ENCODE data around the gene ERC2.

ERC2 gene

DNA sequence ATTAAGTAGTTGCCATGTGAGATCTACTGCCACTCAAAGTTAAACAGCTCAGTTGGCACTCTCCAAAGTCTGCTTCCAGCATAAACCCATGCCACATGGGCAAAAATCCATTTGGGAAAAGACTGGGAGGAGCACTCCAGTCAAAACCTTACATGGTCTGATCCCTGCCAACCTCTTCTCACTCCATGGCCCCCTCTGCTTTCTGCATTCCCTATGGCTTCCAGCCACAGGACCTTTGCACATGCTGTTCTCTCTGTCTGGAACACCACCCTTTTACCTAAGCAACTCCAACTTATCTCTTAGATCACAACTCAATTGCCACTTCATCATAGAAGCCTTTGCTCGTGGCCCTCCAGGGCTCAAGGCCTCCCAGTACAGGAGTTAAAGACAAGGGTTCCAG, 910.7 kb downstream of the ERC2 start:
- no peak for DNase-seq

DNA sequence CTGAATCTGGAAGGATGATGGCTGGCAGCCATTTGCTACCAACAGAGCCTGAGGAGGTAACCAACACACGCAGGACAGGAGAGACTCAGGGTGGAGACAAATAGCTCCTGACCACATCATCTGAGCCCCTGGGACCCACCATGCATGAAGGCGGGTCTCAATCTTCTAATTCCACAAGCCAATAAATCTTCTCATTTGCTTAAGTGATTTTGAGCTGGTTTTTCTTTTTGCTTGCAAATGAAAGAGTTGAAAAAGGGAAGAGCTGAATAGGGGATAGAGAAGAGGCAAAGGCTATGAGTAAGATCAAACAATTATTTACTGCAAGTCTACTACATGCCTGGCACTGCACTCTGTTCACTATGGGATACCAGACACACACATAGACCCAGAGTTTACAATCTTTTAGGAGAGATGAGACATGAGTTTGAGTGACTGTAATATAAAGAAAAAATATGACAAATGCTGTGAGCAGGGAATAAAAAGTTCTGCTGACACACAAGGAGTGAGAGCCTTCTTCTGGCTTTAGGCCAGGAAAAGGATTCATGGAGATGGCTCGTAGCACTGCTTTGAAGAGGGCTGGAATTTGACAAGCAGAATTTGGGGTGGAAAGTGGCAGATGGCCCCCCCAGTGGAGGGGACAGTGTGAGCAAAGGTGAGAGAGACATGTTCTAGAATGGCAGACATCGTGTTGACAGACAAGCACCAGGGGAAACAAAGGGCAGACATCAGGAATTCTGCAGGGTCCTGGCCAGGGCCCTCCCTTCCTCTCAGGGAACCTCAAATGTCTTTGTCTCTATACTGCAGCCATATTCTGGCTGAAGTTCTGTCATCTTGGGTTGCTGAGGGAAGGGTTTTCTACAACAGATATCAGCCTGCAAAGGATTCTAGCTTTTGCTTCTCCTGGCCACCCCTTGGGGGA, 911.4 kb downstream of the ERC2 start:
- no peak for DNase-seq

DNA sequence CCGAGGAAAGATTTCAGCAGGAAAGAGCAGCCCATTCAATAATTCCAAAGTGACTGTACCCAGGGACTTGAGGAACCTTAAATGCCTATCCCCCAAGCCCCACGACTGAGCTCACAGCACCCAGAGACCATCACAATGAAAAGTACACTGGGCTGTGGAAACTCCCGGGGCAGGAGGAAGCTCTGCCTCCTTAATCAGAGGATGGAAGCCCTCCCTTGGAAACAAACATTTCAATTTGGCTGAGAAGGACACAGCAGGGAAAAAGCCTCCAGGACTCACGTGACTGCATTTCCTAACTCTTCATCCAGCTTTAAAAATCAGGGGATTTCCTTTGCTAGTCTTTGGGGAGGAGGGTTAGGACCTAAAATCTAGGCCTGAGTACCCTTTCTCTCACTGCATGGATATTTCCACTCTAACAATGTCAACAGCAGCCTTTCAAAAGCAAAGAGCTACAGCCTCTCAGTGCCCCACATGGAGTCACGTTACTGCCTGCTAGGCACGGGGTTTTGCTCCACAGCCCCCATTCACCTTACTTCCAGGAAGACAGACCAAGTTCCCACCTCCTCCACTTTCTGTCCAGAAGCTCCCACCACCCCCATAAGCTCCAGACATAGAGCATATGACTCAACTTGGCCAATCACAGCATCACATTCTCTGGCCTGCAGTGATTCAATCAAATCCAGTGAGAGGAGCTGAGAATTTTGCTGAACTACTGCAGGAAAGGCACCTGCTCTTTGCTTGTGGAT, 912.2 kb downstream of the ERC2 start:
- DNase-seq: no peak

DNA sequence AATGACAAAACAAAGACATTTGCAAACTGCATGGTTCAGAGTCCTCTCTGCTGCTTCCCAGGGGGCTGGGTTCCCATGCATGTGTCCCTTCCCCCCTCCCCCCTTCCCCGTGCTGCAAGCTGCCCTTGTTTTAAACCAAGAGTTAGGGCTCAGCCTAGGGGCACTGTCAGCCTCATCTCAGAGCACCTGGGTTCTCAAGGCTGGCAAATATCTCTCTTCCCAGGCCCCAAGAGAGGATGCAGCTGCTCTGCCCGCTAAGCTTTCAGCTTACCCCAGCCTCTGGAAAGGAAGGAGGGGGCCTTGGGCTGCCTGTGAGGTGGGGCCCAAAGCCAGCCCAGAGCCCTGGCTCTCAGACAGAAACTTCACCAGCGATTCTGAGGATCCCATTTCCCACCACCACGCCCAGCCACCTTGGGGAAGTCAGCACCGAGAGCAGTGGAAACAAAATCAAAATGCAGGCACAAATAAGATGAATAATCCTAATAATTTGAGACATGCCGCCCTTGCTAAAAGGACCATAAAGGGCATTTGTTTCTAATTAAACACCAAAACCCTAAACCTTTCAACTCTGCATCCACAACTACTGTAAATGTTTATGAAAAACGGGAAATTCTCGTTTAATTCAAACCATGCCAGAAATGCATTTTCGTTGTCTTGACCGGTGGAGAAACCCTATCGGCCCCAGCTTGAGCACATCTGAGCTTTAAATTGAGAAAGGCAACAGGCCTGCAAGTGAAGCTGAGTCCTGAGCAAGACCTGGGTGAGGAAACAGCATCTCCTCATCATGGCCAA, 913.4 kb downstream of the ERC2 start:
- no peak for DNase-seq

DNA sequence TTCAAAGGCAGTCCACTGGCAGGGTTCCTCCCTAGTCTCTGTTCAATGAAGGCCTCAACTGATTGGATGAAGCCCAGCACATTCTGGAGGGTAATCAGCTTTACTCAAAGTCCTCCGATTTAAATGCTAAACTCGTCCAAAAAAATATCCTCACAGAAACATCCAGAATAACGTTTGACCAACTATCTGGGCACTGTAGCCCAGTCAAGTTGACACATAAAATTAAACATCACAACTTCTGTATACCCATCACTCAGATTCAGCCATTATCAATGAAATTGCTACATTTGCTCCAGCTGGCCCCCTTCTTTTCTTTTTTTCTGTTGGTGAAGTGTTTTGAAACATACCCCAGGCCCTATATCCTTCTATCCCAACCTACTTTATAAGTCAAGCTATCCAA, 916.6 kb downstream of the ERC2 start:
- DNase-seq: no peak

DNA sequence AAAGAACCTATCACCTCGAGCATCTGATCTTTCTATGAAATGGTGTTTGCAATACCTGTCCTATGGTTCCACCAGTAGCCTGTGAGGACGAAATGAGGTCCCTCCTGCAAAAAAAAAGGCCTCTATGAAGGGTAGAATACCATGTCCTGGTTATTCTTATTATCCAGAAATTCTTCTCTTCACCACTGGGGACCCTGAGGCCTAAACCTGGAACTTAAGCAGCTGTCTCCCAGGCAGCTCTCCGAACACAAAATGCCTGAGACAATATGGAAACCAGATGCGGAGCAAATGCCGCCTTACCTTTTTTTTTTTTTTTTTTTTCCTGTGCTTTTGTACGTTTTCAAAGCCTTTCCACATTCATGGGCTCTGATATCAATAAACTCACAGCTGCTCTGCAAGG, 919.1 kb downstream of the ERC2 start:
- DNase-seq: no peak

DNA sequence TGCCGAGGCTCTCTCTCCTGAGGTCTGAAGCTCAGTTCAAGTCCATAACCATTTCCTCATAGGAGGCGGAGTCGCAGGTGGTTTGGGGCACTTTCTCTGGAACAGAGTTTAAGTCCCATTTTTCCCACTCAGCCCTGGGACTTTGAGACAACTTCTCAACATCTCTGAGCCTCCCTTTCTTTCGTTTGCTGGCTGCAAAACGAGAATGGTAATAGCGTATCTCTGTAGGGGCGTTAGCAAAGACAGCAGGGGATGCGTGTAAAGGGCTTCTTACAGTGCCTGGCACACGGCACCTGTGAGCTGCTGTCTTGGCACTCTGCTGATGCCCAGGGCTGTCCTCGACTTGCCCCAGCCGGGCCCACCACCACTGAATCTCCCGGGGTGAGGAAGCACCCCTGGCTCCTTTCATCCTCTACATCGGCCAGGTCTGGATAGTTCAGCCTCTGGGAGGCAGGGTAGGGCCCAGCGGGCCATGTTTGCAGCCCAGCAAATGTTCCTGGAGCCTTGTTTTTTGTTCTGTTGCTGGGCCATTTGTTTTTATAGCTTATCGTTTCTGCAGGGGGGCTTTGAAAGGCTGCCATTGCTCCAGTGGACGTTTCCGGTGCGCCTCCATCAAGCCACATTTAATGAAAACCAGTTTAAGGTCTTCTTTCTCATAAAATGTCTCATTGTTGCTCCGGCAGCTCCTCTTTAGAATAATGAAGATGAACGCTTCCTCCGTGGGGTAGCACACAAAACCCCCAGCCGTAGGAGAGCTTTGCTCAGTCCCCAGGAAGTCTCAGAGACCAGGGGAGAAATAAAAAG, 921.2 kb downstream of the ERC2 start:
- DNase-seq: no peak

DNA sequence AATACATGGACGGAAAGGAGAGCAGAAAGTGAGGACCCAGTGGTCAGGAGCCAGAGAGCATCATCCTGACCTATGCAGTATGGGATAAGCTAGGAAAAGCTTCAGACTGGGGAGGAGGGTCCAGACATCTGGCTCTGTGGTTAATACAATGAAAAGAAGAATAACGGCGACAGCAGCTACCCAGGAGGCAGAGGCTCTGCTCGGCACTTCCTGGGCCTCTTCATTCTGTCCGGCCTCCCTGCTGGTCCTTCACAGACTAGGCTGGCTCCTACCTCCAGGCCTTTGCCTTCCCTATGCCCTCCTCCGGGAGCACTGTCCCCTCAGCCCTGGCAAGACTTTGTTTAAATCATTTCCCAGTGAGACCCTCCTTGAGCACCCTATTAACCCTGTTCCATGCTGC, 922.3 kb downstream of the ERC2 start:
- DNase-seq: no peak

DNA sequence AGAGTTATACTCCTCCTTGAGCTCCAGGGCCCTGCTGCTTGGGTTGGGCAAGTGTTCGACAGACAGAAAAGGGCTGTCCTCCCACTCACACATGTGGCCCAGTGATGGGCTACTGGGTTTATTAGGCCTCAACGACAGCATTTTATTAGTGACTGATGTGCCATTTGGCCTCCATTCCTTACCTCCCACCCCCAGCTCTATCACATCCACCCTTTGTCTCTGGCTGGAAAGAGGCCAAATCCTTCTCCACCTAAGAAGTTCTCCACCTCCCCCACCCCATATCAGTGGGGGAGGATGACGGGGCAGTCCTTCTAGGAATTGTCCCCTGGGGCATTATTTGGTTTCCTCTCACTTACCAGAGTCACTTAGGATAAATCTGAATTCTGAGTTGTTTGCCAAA, 924.0 kb downstream of the ERC2 start:
- no peak for DNase-seq

DNA sequence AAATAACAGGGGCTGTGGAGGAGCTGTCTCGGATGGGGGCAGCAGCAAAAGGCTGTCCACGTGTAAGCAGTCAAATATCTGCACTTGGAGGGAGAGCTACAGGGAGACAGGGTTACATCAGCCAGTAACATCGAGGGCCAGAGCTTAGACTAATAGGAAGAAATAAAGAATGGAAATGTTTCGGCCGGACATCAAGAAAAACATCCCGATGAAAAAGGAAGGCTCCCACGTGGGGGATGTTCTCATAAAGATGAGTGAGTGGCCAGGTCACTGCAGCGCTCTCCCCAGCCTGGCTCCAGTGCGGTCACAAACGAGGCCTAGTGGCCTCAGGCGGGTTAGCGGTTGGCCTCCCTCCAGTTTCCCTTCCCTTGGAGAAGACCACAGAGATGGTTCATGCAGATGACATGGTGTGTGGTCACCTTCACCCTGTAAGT, 925.1 kb downstream of the ERC2 start:
- no peak for DNase-seq

DNA sequence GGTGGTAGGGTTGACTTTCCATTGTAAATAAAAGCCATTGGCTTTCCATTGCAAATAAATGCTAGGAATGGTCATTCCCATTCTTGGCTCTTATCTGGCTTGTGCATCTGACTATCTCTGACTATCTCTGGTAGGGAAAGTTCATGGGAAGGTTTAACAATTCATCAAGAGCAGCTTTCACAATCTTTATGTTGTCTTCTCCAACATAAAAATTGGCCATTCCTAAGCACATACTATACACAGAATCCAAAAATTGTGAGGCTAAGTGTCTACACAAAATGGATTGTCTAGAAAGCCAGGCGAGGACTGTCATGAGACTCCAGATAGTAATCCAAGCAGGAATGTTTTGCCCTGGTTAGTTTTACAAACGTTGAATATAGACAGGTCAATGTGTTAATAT, 926.8 kb downstream of the ERC2 start:
- DNase-seq: no peak

DNA sequence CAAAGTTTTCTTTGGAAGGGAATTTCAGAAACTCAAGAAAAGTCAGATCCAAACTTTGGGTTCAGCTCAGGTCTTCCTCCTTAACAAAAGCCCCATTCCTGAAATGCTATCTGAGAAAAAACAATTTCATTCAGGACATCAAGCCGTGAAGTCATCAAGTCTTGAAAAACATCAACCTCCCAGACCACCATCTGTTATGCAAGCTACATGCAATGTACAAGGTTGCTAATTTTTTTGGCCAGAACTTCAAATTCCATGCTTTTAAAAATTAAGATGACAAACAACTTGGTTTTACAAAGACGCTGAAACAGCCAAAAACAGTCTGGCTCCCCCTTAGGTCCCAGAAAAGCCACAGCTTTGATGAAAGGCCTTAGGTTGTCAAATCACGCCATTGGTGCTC, 927.3 kb downstream of the ERC2 start:
- no peak for DNase-seq

DNA sequence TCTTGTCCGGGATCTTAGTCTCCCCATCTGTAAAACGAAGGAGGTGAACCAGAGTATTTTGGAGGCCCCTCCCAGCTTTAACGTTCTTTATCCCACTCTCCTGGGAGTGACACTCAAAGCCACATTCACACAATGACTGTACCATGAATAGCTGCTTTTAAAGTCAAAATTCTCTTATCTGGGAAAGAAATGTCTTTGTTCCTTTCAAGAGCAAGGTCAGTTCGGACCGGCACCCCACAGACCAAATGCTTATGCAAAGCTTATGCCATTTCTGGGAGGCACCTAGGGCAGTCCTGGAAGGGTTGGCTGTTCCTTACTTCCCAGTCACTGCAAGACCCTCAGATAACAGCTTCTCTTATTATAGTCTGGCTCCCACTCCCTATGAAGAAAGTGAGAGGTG, 927.7 kb downstream of the ERC2 start:
- DNase-seq: no peak

DNA sequence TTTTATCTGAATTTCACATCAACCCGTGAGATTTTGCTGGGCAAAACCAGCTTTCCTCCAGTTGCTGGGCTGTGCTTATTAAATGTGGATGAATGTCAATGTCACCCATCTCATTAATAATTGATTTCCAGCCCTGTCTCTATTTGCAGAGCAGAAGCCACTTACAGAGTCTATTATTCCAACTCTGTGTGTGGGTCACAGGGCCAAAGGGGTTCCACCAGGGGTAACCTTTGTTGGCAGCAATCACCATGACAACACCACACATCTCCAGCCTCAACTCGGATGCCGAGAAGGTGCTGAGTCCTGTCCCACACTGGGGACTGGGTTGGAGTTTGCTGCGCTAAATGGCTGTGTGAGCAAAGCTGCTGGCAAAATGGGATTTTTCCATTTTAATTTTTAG, 930.1 kb downstream of the ERC2 start:
- DNase-seq: no peak

DNA sequence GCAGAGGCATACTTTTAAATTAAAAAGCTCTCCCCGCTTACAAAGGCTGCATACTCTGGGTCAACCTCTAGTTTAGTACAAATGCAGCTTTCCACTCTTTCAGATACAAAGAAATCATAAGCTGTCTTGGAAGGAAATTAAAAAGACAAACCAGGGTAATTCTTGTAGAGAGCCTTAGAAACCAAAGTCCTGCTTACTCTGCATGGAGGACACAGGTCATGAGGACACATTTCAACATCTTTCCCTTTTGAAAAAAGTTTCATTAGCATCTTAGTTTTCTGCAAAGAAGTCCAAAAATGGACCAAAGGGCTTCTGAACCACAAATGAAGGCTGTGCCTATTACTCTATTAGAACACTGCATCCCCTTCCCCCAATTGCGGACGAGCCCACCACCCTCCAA, 930.7 kb downstream of the ERC2 start:
- DNase-seq: no peak

DNA sequence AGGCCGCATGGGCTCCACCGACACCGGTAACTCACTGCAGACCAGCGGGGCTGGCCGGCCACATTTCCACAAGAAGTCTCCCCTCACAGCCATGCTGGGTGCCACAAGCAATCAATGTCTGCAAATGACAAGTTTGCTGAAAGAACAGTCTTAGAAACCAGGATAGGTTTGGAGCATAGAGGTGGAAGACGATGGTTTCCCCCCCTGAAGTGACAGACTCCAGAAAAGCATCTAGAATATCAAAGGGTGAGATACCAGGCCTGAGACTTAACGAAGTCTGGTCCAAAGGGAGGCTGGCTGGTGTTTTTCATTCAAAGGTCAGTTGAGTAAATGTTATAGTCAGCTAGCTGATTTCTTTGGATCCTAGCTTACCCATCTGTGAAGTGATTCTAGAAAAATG, 931.1 kb downstream of the ERC2 start:
- no peak for DNase-seq

DNA sequence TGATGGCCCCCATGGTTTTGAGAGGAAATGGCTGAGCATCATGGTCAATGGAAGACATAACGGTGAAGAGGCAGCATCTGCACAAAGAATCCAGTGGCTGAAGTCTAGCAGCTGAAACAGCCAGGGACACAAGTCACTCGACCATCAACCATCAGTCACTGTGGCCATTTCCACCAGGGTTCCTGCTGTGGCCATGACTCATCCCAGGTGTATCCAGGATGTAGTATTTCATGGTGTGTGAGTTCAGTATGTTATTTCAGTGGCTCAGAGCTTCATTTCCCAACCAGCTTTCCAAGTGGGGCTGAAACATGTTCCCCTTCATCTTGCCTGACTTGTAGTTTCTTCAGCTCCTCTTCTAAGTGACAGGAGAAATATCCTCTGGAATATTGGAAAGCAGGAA, 933.4 kb downstream of the ERC2 start:
- DNase-seq: peak; percentile 43

DNA sequence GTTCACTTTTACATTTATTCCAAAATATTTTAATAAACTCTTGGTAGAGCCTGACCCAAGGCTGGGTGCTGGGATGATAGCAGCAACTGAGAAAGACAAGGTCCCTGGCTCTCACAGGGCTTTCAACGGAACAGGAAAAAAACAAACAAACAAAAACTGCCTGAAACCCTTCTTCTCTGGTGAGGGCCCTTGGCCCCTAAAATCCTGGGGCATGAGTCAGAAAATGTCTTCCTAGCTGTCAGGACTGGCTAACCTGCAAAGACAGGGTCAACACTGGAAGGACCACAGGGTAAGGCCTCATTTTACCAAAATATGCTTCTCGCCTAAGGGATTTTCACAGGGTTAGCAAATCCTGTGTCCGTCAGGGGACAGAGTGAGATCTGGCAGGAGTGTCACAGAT, 935.5 kb downstream of the ERC2 start:
- DNase-seq: no peak

DNA sequence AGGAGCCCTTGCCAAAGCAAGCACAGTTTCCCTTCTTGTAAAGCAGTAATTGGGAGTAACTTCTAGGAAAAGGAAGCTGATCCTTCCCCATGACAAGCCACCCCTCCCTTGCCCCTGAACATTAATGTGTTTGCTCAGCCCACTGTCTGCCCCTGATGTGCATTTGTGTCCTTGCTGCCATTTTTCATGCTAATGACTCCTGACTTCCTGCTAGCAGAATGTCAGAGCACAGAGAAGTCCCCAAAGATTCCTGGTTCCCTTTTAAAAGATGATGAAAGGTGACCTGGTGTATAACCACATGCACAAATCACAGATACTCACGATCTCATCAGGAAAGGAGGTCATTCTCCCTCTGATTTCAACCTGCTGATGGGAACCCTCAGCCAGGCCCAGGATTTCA, 936.9 kb downstream of the ERC2 start:
- DNase-seq: no peak

DNA sequence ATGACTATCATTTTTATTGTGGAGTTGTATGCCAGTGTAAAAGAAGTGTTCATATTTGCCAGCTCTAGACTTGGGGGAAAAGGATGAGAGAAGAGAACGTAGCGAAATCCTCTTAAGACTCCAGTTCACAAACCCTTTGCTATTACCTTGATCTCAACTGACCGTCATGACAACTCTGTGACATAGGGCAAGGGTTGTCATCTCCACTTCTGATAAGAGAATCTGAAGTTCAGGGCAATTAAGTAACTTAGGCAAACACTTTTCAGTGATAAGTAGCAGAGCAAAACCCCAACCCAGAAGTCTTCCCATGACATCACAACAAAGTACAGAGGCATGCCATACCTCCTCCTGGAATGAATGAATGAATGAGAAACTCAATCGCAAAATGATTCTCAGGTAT, 940.9 kb downstream of the ERC2 start:
- no peak for DNase-seq

DNA sequence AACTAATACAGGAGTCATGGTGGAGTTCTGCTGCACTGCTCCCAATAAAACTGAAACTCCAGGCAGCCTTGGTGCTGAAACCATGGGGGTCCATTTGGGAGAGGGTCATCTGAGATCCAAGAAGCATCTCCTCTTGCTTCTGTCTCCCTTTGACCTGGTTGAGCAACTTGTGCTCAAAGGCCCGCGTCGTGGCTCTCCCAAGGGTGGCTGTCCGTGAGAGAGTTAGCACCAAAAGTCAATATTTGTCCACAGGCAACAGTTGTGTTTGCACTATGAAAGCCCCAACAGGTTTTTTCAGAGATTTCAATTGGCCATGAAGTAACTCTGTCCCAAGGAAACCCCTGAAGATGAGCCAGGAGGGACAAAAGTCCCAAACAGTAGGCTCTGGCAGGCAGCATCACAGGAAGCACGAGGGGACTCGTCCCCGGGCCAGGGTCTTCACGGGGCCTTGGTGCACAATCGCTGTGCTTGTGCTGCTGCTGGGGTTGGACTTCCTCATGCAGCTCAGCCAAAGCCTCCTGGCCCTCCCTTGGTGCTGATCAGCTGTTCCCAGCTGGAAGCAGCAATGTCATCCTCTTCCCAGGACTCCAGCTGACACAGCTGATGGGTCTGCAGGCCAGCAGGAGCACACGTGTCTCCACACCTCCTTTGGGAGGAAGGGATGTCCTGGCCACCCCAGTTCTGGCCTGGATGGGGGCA, 941.8 kb downstream of the ERC2 start:
- peak; percentile 79 for DNase-seq

DNA sequence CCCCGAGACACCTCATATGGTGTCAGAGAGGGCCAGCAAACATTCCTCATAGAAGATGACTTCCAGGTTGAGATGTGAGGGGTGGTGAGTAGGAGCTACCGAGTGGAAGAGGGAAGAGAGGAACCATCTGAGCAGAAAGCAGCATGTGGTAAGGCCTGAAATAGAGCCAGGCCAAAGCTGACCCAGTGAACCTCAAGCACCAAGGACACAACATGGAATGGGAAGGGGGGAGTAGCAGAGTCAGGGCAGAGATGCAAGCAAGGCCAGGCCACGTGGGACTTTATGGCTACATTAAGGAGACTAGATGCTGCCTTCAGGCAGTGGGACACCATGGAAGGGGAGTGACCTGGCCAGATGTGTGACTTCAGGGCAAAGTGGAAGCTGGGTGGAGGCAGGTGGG, 942.8 kb downstream of the ERC2 start:
- no peak for DNase-seq
